ENCODE results near the gene BTBD8. TPM values are rescaled to one million over a fixed set of nuclear protein-coding genes. Genes with fewer than 3 reads are reported as not detected.

BTBD8 gene
- total and polyA plus RNA-seq, 2 experiments from 2014 or later: 2.9 to 4.1 TPM

GRCh38 chr1:92203105-92203504 lies 123.0 kb downstream of the BTBD8 start:
- H3K79me2 ChIP-seq (replicated peaks; ENCODE audit: insufficient read depth): no peaks in the 10 kb centered on the region
- no peak overlapping the region for H3K4me3 ChIP-seq

DNA sequence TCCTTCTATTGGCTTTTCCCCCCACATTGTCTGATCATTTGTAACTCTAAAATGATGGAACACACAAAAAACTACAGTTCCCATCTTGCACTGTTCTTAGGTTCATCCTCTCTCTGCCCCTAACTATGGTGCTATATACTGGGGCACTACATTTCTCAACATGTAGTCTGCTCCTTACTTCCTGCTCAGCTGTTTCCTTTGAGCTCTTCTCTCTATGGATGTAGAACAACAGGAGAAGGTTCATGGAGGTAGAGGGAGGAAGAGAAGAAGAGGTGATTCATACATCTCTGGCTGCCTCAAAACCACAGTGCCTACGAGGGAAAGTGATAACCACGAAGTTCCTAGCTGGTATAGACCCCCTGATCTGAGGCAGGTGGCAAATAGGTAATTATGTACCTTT lies 130.6 kb downstream of the BTBD8 start:
- Histone ChIP-seq H3K27me3 (ENCODE audit: insufficient read depth) (no peaks in the 10 kb centered on the region), H3K36me3 (ENCODE audit: insufficient read depth) (no peaks in the 10 kb centered on the region), H2AFZ (no peak overlapping the region), H3K4me2 (no peak overlapping the region), H3K4me3 (no peak overlapping the region), H3K9me2 (ENCODE audit: insufficient read depth) (0 out of 2 replicates have a peak, but pooled peaks cover 4% of the 10 kb centered on the region), H3K79me2 (replicated peaks; ENCODE audit: insufficient read depth) (no peaks in the 10 kb centered on the region), H3K4me1 (ENCODE audit: insufficient read depth) (no peaks in the 10 kb centered on the region), H3K27ac (ENCODE audit: low read depth) (no peak overlapping the region), H4K20me1 (replicated peaks; ENCODE audit: insufficient read depth) (no peaks in the 10 kb centered on the region), H3F3A (replicated peaks; ENCODE audit: low read depth) (no peaks in the 10 kb centered on the region)
- Mint-ChIP-seq H3K4me1 (no peaks in the 10 kb centered on the region), H3K27ac (no peak overlapping the region), H3K27me3 (ENCODE audit: insufficient read depth, low read depth, poor library complexity) (peaks cover 3% of the 10 kb centered on the region), H3K4me3 (no peak overlapping the region), H3K9me3 (peaks cover 2% of the 10 kb centered on the region; the same call in 1 of the 3 replicates), H3K36me3 (ENCODE audit: low read depth) (no peaks in the 10 kb centered on the region)
- DNase-seq (ENCODE audit: low spot score) (no peak), ATAC-seq (no peak)
- TF ChIP-seq CREB1 (CRISPR knock-in tag; IDR thresholded peaks at IDR 0.05; ENCODE audit: low read depth): no peak
- TF ChIP-seq NANOG (IDR thresholded peaks at IDR 0.05; ENCODE audit: borderline replicate concordance): no peak
- TF ChIP-seq JUNB (IDR thresholded peaks at IDR 0.05; ENCODE audit: unreplicated experiment): no peak
- no peak for TF ChIP-seq STAT1 (IDR thresholded peaks at IDR 0.05; ENCODE audit: unreplicated experiment)
- no peak for TF ChIP-seq POLR2AphosphoS5 (IDR thresholded peaks at IDR 0.05; ENCODE audit: low read depth)
- TF ChIP-seq EZH2 (IDR thresholded peaks at IDR 0.05; ENCODE audit: low read depth, unreplicated experiment): no peak
- TF ChIP-seq ETS1 (IDR thresholded peaks at IDR 0.05): no peak
- TF ChIP-seq EZH2phosphoT487 (IDR thresholded peaks at IDR 0.05; ENCODE audit: unreplicated experiment): no peak
- TF ChIP-seq, protein P1, sequence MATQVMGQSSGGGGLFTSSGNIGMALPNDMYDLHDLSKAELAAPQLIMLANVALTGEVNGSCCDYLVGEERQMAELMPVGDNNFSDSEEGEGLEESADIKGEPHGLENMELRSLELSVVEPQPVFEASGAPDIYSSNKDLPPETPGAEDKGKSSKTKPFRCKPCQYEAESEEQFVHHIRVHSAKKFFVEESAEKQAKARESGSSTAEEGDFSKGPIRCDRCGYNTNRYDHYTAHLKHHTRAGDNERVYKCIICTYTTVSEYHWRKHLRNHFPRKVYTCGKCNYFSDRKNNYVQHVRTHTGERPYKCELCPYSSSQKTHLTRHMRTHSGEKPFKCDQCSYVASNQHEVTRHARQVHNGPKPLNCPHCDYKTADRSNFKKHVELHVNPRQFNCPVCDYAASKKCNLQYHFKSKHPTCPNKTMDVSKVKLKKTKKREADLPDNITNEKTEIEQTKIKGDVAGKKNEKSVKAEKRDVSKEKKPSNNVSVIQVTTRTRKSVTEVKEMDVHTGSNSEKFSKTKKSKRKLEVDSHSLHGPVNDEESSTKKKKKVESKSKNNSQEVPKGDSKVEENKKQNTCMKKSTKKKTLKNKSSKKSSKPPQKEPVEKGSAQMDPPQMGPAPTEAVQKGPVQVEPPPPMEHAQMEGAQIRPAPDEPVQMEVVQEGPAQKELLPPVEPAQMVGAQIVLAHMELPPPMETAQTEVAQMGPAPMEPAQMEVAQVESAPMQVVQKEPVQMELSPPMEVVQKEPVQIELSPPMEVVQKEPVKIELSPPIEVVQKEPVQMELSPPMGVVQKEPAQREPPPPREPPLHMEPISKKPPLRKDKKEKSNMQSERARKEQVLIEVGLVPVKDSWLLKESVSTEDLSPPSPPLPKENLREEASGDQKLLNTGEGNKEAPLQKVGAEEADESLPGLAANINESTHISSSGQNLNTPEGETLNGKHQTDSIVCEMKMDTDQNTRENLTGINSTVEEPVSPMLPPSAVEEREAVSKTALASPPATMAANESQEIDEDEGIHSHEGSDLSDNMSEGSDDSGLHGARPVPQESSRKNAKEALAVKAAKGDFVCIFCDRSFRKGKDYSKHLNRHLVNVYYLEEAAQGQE (IDR thresholded peaks at IDR 0.05; ENCODE audit: unreplicated experiment): no peak
- no peak for TF ChIP-seq CTCF (conservative IDR thresholded peaks at IDR 0.05; ENCODE audit: low read depth in 2 of 2)

More at GRCh38 chr1:92203105-92203504, 123.0 kb downstream of the BTBD8 start:
- no peak overlapping the region for H3K27ac ChIP-seq (ENCODE audit: low read depth)
- no peak overlapping the region for H2AFZ ChIP-seq
- H3K27me3 ChIP-seq (ENCODE audit: insufficient read depth): no peaks in the 10 kb centered on the region
- DNase-seq (ENCODE audit: low spot score) (no peak), ATAC-seq (no peak)
- H3F3A ChIP-seq (replicated peaks; ENCODE audit: low read depth): no peaks in the 10 kb centered on the region
- TF ChIP-seq ZNF114 (CRISPR knock-in tag; IDR thresholded peaks at IDR 0.05) (no peak), JUNB (IDR thresholded peaks at IDR 0.05; ENCODE audit: unreplicated experiment) (no peak), ZNF331 (CRISPR knock-in tag; IDR thresholded peaks at IDR 0.05; ENCODE audit: low read depth) (no peak), CREB1 (CRISPR knock-in tag; IDR thresholded peaks at IDR 0.05; ENCODE audit: low read depth) (no peak), STAT1 (IDR thresholded peaks at IDR 0.05; ENCODE audit: unreplicated experiment) (no peak), POLR2AphosphoS5 (IDR thresholded peaks at IDR 0.05; ENCODE audit: low read depth) (no peak)
- TF ChIP-seq, protein P1 (IDR thresholded peaks at IDR 0.05; ENCODE audit: unreplicated experiment): no peak
- peaks cover 2% of the 10 kb centered on the region; the same call in 1 of the 3 replicates for H3K9me3 Mint-ChIP-seq
- H3K27me3 Mint-ChIP-seq (ENCODE audit: insufficient read depth, low read depth, poor library complexity): peaks cover 2% of the 10 kb centered on the region
- H3K4me3 Mint-ChIP-seq: no peak overlapping the region
- H4K20me1 ChIP-seq (replicated peaks; ENCODE audit: insufficient read depth): no peaks in the 10 kb centered on the region
- no peaks in the 10 kb centered on the region for H3K9me2 ChIP-seq (ENCODE audit: insufficient read depth)
- no peaks in the 10 kb centered on the region for H3K4me1 Mint-ChIP-seq
- H3K36me3 Mint-ChIP-seq (ENCODE audit: low read depth): no peaks in the 10 kb centered on the region
- no peak overlapping the region for H3K27ac Mint-ChIP-seq
- no peaks in the 10 kb centered on the region for H3K36me3 ChIP-seq (ENCODE audit: insufficient read depth)
- H3K4me2 ChIP-seq: no peak overlapping the region
- H3K4me1 ChIP-seq (ENCODE audit: insufficient read depth): no peaks in the 10 kb centered on the region
